Measurements from ENCODE around the gene TXNDC17. TPM values are rescaled to one million over a fixed set of nuclear protein-coding genes. Genes with fewer than 3 reads are reported as not detected.

TXNDC17 gene
- total RNA-seq, 2 donors from 2014 or later: 135 to 151 TPM

DNA sequence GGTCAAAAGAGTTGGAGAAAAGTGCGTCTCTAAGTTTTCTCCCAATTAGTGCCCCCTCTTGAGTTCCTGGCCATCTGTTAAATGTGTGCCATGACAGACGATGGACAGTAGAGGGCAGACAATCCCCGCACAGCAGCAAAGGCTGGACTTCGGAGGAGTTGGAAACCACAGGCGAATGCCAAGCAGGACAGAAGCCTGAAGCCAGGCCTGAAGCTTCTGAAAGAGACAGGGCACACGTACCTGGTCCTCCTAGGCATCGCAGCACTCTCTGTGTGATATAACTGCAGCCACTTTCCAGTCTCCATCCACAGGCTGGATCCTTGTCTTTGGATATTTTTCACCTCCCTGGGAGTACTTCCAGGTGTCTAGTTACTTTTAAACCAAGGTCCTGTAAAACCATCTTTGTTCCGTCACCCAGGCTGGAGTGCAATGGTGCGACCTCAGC is 25.2 kb downstream of the TXNDC17 start:
- Histone ChIP-seq H3K9ac (ENCODE audit: extremely low read depth, low read length, poor library complexity, severe bottlenecking) (no peak overlapping the region), H3K9me3 (ENCODE audit: control insufficient read depth, low read length) (no peaks in the 10 kb centered on the region), H3K27me3 (ENCODE audit: control insufficient read depth, insufficient read depth, low read length, poor library complexity, severe bottlenecking) (peaks cover 5% of the 10 kb centered on the region), H3K36me3 (ENCODE audit: control insufficient read depth, insufficient read depth, low read length) (no peaks in the 10 kb centered on the region), H3K27ac (ENCODE audit: low read depth, low read length) (no peak overlapping the region), H3K4me1 (ENCODE audit: control insufficient read depth, insufficient read depth, low read length) (no peaks in the 10 kb centered on the region), H3K4me3 (ENCODE audit: low read length) (no peak overlapping the region)
- Mint-ChIP-seq H3K4me3 (no peak overlapping the region), H3K27me3 (ENCODE audit: insufficient read depth) (peaks cover 25% of the 10 kb centered on the region), H3K36me3 (ENCODE audit: low read depth) (no peaks in the 10 kb centered on the region), H3K4me1 (peaks cover 3% of the 10 kb centered on the region), H3K27ac (no peak overlapping the region), H3K9me3 (no peaks in the 10 kb centered on the region)
- peak; percentile 95 for DNase-seq
- WGBS, 2 experiments (ENCODE audit: insufficient coverage in 1 of 2, insufficient read length in 1 of 2): 23 to 26% methylated on average over 7 to 9 of the region's 9 CpGs
- TF ChIP-seq, protein P1, sequence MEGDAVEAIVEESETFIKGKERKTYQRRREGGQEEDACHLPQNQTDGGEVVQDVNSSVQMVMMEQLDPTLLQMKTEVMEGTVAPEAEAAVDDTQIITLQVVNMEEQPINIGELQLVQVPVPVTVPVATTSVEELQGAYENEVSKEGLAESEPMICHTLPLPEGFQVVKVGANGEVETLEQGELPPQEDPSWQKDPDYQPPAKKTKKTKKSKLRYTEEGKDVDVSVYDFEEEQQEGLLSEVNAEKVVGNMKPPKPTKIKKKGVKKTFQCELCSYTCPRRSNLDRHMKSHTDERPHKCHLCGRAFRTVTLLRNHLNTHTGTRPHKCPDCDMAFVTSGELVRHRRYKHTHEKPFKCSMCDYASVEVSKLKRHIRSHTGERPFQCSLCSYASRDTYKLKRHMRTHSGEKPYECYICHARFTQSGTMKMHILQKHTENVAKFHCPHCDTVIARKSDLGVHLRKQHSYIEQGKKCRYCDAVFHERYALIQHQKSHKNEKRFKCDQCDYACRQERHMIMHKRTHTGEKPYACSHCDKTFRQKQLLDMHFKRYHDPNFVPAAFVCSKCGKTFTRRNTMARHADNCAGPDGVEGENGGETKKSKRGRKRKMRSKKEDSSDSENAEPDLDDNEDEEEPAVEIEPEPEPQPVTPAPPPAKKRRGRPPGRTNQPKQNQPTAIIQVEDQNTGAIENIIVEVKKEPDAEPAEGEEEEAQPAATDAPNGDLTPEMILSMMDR (conservative IDR thresholded peaks at IDR 0.05): peak; percentile 95

DNA sequence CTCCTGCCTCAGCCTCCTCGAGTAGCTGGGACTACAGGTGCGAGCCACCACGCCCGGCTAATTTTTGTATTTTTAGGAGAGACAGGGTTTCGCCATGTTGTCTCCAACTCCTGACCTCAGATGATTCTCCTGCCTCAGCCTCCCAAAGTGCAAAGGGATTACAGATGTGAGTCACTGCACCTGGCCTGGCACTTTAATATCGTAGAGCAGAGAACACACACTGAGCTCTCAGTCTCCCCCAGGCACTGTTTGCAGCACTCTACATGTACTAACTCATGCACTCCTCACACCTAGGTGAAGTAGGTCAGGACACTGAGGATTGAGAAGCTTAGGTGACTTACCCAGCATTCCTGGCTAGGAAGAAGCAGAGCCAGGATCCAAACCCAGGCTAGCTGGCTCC is 25.7 kb downstream of the TXNDC17 start:
- Histone ChIP-seq H3K9ac (ENCODE audit: extremely low read depth, low read length, poor library complexity, severe bottlenecking) (no peak overlapping the region), H3K4me3 (ENCODE audit: low read length) (no peak overlapping the region), H3K27ac (ENCODE audit: low read depth, low read length) (no peak overlapping the region), H3K36me3 (ENCODE audit: control insufficient read depth, insufficient read depth, low read length) (no peaks in the 10 kb centered on the region), H3K27me3 (ENCODE audit: control insufficient read depth, insufficient read depth, low read length, poor library complexity, severe bottlenecking) (peaks cover under 1% of the 10 kb centered on the region), H3K9me3 (ENCODE audit: control insufficient read depth, low read length) (no peaks in the 10 kb centered on the region), H3K4me1 (ENCODE audit: control insufficient read depth, insufficient read depth, low read length) (no peaks in the 10 kb centered on the region)
- H3K27me3 Mint-ChIP-seq (ENCODE audit: insufficient read depth): peaks cover 21% of the 10 kb centered on the region
- no peak overlapping the region for H3K4me3 Mint-ChIP-seq
- DNase-seq: no peak
- H3K9me3 Mint-ChIP-seq: no peaks in the 10 kb centered on the region
- no peak overlapping the region for H3K27ac Mint-ChIP-seq
- no peaks in the 10 kb centered on the region for H3K36me3 Mint-ChIP-seq (ENCODE audit: low read depth)
- 91 to 96% methylated on average over 6 of the region's 6 CpGs for WGBS, 2 experiments (ENCODE audit: insufficient coverage in 1 of 2, insufficient read length in 1 of 2)
- TF ChIP-seq, protein P1 (conservative IDR thresholded peaks at IDR 0.05): no peak
- H3K4me1 Mint-ChIP-seq: peaks cover 3% of the 10 kb centered on the region

DNA sequence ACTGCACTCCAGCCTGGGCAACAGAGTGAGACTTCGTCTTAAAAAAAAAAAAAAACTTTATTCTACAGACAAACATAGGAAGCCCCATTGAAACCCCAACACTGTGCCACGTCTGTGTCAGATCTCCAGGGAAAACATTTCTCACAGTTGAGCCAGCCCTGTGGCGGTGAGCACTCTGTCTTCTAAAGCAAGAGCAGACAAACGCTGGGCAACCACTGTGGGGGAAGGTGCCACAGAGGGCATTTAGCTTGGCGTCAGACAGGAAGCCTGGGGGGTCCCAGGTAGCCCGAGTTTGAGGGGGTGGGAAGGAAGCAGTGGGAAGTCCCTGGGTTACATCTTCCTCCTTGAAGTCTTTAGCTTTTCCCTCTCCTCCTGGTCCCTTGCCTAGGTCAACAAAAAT is 26.7 kb downstream of the TXNDC17 start:
- H3K9me3 ChIP-seq (ENCODE audit: control insufficient read depth, low read length): no peaks in the 10 kb centered on the region
- TF ChIP-seq, protein P1 (conservative IDR thresholded peaks at IDR 0.05): no peak
- no peak overlapping the region for H3K4me3 Mint-ChIP-seq

More for the DNA sequence above, 26.7 kb downstream of the TXNDC17 start:
- H3K27ac Mint-ChIP-seq: no peak overlapping the region
- Histone ChIP-seq H3K27me3 (ENCODE audit: control insufficient read depth, insufficient read depth, low read length, poor library complexity, severe bottlenecking) (no peaks in the 10 kb centered on the region), H3K36me3 (ENCODE audit: control insufficient read depth, insufficient read depth, low read length) (no peaks in the 10 kb centered on the region), H3K4me1 (ENCODE audit: control insufficient read depth, insufficient read depth, low read length) (no peaks in the 10 kb centered on the region), H3K4me3 (ENCODE audit: low read length) (no peak overlapping the region), H3K27ac (ENCODE audit: low read depth, low read length) (no peak overlapping the region), H3K9ac (ENCODE audit: extremely low read depth, low read length, poor library complexity, severe bottlenecking) (no peak overlapping the region)
- no peak for DNase-seq
- H3K36me3 Mint-ChIP-seq (ENCODE audit: low read depth): no peaks in the 10 kb centered on the region
- no peaks in the 10 kb centered on the region for H3K9me3 Mint-ChIP-seq
- peaks cover 21% of the 10 kb centered on the region for H3K27me3 Mint-ChIP-seq (ENCODE audit: insufficient read depth)
- H3K4me1 Mint-ChIP-seq: peaks cover 3% of the 10 kb centered on the region
- WGBS, 2 experiments (ENCODE audit: insufficient coverage in 1 of 2, insufficient read length in 1 of 2): 82 to 85% methylated on average over 3 to 6 of the region's 6 CpGs

Measured in endodermal cell (in vitro differentiated cells).